ENCODE results near the gene PEF1. TPM values are rescaled to one million over a fixed set of nuclear protein-coding genes. Genes with fewer than 3 reads are reported as not detected.

The PEF1 gene
- total RNA-seq, 4 donors from 2014 or later: 97.9 to 117 (median 103) TPM

DNA sequence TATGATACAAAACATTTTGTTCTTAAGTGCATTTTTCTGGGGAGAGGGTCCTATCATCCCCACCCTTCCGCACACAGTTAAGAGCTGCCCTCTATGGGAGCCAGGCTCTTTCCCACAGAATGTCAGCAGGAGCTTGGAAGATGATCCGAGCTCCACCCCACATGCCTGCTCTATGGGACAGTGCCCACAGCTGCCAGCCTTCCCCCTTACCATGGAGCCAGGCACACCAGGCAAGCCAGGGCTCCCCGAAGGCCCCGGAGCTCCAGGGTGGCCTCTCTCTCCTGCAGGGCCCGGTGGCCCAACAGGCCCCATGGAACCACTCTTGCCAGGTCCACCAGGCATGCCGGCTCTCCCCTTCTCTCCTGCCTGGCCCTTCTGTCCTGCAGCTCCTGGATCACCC is 10.4 kb upstream of the PEF1 start:
- H3K27me3 ChIP-seq: no peaks in the 10 kb centered on the region
- H3K27ac ChIP-seq: no peak overlapping the region
- H3K9me3 ChIP-seq: no peaks in the 10 kb centered on the region
- no peak overlapping the region for H3K4me3 ChIP-seq
- H3K36me3 ChIP-seq: peaks cover 42% of the 10 kb centered on the region
- peaks cover 37% of the 10 kb centered on the region for H3K4me1 ChIP-seq
- DNase-seq (ENCODE audit: low spot score in 2 of 2): no peak
- 72% methylated on average over 3 of the region's 6 CpGs for WGBS
- TF ChIP-seq EP300 (IDR thresholded peaks at IDR 0.05) (no peak), POLR2A (IDR thresholded peaks at IDR 0.05) (no peak), POLR2AphosphoS5 (IDR thresholded peaks at IDR 0.05) (no peak)
- TF ChIP-seq, protein P1, sequence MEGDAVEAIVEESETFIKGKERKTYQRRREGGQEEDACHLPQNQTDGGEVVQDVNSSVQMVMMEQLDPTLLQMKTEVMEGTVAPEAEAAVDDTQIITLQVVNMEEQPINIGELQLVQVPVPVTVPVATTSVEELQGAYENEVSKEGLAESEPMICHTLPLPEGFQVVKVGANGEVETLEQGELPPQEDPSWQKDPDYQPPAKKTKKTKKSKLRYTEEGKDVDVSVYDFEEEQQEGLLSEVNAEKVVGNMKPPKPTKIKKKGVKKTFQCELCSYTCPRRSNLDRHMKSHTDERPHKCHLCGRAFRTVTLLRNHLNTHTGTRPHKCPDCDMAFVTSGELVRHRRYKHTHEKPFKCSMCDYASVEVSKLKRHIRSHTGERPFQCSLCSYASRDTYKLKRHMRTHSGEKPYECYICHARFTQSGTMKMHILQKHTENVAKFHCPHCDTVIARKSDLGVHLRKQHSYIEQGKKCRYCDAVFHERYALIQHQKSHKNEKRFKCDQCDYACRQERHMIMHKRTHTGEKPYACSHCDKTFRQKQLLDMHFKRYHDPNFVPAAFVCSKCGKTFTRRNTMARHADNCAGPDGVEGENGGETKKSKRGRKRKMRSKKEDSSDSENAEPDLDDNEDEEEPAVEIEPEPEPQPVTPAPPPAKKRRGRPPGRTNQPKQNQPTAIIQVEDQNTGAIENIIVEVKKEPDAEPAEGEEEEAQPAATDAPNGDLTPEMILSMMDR (IDR thresholded peaks at IDR 0.05): no peak

DNA sequence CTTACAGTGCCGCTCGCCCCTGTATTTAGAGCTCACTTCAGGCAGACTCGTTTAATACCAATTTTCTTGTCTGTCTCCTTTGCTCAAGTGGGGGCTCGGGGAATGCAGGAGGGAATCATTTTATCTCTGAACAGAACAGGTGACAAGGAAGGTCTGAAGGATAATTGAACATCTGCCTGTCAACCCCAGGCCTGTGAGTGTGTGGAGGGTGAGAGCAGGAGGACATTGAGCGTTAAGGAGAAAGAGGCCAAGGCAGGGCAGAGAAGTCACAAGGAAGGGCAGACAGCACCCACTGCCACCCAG is 9.7 kb upstream of the PEF1 start:
- H3K27ac ChIP-seq: no peak overlapping the region
- TF ChIP-seq POLR2A (IDR thresholded peaks at IDR 0.05) (no peak), POLR2AphosphoS5 (IDR thresholded peaks at IDR 0.05) (no peak), EP300 (IDR thresholded peaks at IDR 0.05) (no peak)
- TF ChIP-seq, protein P1 (IDR thresholded peaks at IDR 0.05): no peak
- no peak for DNase-seq (ENCODE audit: low spot score in 2 of 2)
- H3K36me3 ChIP-seq: peaks cover 42% of the 10 kb centered on the region
- H3K4me3 ChIP-seq: no peak overlapping the region
- no peaks in the 10 kb centered on the region for H3K27me3 ChIP-seq
- no peaks in the 10 kb centered on the region for H3K9me3 ChIP-seq
- WGBS: 94% methylated on average over 5 of the region's 5 CpGs
- H3K4me1 ChIP-seq: peaks cover 39% of the 10 kb centered on the region

DNA sequence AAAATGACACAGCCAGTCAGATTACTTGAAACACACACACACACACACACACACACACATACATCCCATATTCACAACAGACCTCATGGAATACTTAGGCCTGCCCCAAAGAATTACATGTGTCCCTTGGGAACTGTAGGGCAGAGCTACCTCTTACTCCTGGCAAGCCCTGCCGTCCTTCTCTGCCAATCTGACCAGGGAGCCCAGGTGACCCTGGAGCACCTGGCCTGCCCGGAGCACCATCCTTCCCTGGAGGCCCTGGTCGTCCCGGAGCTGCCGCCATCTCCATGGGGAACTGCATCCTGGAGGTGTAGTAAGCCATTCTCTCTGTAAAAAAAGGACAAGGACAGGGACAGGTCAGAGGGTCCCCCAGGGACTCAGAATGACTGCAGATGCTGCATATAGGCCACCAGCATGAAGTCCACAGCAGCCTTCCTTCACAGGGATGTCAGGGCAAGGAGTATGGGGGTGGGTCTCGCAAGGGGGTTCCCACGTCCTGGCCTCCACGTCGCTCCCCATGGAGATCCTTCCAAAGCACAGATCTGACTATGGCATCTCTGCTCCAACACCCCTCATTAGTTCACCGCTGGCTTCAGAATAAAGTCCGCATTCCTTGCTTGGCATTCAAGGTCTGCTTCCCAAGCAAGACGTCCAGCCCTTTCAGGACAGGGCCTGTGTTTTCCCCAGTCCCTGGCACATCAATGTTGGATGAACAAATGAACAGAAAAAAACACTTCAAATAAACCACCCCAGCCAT is 9.2 kb upstream of the PEF1 start:
- no peak for DNase-seq (ENCODE audit: low spot score in 2 of 2)
- Histone ChIP-seq H3K9me3 (no peaks in the 10 kb centered on the region), H3K27ac (no peak overlapping the region), H3K36me3 (peaks cover 39% of the 10 kb centered on the region), H3K27me3 (no peaks in the 10 kb centered on the region), H3K4me1 (peaks cover 42% of the 10 kb centered on the region), H3K4me3 (no peak overlapping the region)
- 87% methylated on average over 11 of the region's 12 CpGs for WGBS
- no peak for TF ChIP-seq EP300 (IDR thresholded peaks at IDR 0.05)
- no peak for TF ChIP-seq POLR2A (IDR thresholded peaks at IDR 0.05)
- no peak for TF ChIP-seq POLR2AphosphoS5 (IDR thresholded peaks at IDR 0.05)
- TF ChIP-seq, protein P1 (IDR thresholded peaks at IDR 0.05): no peak

DNA sequence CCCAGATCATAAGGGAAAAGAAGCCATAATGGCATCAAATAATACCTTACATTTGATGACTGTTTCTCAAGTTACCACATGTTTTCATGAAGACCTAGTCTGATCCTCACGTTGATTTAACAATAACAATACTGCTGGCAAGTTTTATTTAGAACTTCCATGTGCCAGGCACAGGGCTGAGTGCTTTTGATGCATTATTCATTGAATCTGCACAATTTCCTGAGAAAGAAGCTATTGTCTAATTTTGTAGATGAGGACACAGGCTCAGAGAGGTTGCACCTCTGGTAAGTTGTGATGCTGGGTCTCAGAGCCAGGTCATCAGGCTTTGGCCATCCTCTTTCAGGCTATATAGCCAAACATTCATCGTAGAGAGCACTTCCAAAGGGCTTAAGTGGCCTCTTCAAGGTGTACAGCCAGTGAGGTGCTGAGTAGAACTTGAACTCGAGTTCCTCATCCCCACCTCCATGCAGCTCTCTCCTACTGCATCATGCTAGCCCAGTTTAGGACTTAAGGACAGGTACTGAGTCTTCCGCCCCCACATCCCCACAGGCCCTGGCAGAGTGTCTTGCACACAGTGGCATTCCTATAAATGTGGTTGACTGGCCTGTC is 8.3 kb upstream of the PEF1 start:
- peaks cover 50% of the 10 kb centered on the region for H3K4me1 ChIP-seq
- H3K9me3 ChIP-seq: no peaks in the 10 kb centered on the region
- no peaks in the 10 kb centered on the region for H3K27me3 ChIP-seq
- no peak overlapping the region for H3K4me3 ChIP-seq
- DNase-seq (ENCODE audit: low spot score in 2 of 2): no peak
- peaks cover 30% of the 10 kb centered on the region for H3K36me3 ChIP-seq
- no peak overlapping the region for H3K27ac ChIP-seq
- 77% methylated on average over 4 of the region's 4 CpGs for WGBS
- no peak for TF ChIP-seq POLR2A (IDR thresholded peaks at IDR 0.05)
- TF ChIP-seq POLR2AphosphoS5 (IDR thresholded peaks at IDR 0.05): no peak
- TF ChIP-seq, protein P1 (IDR thresholded peaks at IDR 0.05): no peak
- no peak for TF ChIP-seq EP300 (IDR thresholded peaks at IDR 0.05)

DNA sequence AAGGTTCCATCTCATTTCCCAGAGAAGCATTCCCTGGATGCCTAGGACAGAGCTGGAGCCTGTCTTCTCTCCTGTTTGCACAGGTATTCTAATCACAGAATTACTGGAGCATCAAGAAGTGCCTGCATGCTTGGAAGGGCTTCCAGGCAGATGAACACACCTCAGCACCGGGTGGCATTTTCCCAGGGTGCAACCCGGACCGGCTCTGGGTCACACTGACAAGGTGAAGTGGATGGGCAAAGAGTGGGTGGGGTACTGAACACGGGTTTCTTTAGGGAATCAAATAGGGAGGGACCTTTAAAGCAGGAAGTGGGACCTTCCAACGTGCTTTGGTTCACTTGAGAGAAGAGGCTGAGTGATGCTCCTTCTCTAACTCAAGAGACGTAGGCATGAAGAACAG is 7.1 kb upstream of the PEF1 start:
- no peak for DNase-seq (ENCODE audit: low spot score in 2 of 2)
- H3K4me1 ChIP-seq: peaks cover 60% of the 10 kb centered on the region
- WGBS: 36% methylated on average over 6 of the region's 6 CpGs
- TF ChIP-seq EP300 (IDR thresholded peaks at IDR 0.05) (no peak), POLR2AphosphoS5 (IDR thresholded peaks at IDR 0.05) (no peak), POLR2A (IDR thresholded peaks at IDR 0.05) (no peak)
- TF ChIP-seq, protein P1 (IDR thresholded peaks at IDR 0.05): no peak
- no peak overlapping the region for H3K4me3 ChIP-seq
- no peaks in the 10 kb centered on the region for H3K27me3 ChIP-seq
- H3K9me3 ChIP-seq: no peaks in the 10 kb centered on the region
- peaks cover 19% of the 10 kb centered on the region for H3K36me3 ChIP-seq
- H3K27ac ChIP-seq: peak overlapping the region; percentile 39

Data from suprapubic skin (tissue), 4 donors.